Measurements from ENCODE around the gene TFDP2.
A peak's percentile ranks its signal among the peaks of the same experiment; 100 is the strongest.

TFDP2 gene

DNA sequence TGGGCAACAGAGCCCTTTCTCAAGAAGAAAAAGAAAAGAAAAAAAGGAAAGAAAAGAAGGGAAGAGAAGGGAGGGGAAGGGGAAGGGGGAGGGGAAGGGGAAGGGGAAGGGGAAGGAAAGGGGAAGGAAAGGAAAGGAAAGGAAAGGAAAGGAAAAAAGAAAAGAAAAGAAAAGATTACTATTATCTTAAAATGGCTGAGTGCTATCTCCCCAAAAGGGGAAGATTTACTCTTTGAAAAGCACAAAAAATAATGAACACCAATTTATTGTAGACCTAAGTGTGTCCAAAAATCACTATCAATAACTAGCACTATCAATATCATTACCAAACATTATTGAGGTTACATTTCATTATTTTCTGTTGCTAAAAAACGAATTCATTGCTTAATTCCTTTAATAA lies 183.9 kb downstream of the TFDP2 start:
- no peak for DNase-seq (ENCODE audit: low read depth)

DNA sequence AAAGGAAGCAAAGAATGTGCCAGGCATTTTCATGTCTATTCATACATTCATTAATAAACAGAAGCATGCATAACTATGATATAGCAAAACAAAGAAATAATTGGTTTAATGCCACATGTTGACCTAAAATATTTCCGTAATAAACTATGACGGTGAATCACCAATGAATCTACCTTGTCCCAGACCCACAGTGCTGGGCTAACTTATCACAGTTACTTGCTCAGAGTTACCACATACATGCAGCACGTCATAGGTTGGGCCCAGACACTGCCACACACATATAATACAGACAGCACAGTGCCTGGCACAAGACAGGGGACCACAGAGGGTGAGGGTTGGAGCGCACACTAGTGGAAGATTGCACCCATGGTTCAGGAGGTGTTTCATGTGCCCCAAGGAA lies 186.0 kb downstream of the TFDP2 start:
- DNase-seq (ENCODE audit: low read depth) = no peak

DNA sequence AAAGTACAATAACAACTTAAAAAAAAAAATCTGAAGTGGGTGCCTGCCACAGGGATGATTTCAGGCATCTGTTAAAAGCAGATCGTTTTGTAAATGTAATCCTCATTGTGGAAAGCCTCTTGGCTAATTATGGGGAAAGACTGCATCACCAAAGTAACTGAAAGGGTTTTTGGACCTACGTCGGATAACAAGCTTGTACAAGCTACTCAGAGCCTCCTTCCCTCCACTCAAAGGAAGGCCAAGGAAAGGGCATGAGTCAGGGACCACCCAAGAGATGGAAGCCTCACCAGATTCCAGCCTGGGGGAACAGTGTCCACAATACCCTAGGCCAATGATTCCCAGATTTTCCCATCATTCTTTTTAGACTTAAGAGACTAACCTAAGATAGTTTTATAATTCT lies 188.6 kb downstream of the TFDP2 start:
- no peak for DNase-seq (ENCODE audit: low read depth)

DNA sequence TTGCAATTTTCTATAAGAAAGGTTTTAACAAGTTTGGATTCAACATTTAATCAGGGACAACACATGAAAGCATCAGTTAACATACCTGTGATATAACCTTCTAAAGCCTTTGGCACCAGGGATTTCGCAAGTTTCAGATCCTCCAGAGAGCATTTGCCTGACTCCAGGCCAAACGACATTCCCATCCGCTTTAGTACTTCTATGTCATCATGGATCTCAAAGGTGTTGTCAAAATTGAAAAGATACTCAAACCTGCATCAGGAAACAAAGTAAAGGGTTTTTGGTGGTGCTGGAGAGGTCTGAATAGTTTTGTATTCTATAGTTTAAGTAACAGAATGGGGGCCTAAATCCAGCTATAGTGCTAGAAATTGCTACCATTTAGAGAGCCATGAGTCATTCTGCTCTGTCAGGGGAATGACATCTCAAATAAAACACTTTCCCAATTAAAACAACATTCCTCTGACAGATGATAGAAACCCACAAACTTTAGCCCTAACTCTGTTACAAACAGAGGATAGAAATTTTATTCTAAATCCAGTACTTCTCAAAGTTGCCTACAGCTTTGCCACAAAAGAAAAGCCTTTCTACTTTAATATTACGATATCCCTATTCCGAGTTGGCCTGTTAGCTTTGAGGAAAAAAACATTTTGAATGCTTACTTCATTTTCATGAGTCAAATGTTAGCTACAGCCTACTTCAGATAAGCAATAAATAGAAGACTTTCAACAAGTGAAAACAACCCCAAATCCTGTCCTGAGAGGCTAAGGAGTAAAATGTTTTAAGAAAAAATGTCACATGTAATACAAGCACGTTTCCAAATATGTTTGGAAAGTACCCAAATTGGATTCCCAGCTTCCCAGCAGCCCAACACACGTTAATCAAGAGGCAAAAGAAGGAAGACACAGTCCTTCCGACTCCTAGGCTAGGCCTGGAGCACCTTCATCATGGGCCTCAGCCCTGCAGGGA lies 189.5 kb downstream of the TFDP2 start:
- no peak for DNase-seq (ENCODE audit: low read depth)

DNA sequence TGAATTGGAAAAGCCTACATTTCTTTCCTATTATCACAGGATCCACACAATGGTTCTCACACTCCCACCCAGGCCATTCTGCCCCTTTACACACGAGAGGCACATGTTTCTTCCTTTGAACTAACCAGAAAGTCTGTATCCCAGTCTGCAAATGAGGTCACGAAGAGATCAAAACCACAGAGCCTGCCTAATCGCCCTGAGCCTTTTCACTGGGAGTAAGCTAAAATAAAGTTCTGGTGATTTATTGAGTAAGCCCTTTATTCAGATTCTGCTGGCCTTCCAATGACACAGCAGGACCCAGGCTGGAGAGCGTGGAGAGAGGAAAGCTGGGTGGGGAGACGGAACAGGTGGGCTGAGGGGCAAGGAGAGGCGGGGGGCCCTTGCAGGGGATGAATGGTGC lies 194.2 kb downstream of the TFDP2 start:
- DNase-seq (ENCODE audit: low read depth) = no peak

DNA sequence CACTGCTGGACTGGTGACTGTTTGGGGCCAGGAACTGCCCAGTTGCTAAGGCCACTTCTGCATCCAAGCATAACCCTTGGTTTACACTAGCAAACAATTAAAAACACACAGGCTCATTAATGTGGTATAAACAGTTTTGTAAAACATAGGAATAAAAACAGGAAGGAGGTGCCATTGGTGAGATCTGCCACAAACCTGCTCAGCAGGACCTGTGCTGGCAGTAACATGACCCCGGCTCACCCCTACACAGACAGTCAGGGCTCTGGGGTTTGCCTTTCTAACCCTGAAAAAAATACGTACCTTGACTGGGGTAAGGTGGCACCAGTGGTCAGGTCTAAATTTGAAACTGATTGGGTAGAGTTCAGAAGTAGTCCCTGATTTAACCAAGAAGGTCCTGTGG lies 196.7 kb downstream of the TFDP2 start:
- DNase-seq (ENCODE audit: low read depth) = no peak

DNA sequence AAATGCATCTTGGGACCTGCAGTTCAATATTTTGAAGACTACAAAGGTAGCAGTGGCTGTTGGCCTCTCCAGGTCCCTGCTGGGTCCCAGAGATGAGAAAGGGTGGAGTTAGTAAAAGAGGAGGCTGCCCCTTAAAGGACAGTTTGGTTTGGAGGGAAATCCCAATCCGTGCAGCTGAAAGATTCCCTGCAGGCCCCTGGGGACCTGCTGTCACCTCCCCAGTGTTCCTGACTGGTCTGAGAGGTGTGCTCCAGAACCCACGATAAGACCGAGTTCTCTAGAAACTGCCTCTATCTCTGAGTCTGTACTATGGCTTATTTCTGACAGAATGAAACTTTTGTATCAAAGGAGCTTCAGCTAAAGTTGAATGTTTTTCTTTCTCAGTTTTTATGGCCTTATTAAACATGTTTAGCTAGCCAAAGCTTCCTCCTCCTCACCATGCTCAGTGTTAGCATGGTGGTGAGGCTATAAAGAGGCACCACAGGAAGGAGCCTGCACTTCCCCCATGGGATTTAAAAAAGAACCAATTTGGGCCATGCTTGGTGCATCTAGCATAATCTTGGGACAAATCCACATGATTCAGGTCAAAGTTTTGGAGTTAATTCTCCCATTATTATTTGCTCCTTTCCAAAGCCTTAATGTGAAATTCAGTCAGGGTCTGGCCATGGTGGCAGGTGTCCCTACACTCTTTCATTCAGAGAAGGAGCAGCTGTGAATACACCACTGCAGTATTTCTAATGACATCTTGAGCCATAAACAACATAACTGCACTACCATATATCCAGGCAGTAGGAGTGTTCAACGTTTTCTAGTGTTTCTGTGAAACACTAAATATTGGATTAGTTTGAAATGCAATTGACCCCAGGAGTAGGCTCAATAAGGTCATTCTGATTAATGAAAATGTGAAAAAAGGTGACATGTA lies 198.5 kb downstream of the TFDP2 start:
- no peak for DNase-seq (ENCODE audit: low read depth)

DNA sequence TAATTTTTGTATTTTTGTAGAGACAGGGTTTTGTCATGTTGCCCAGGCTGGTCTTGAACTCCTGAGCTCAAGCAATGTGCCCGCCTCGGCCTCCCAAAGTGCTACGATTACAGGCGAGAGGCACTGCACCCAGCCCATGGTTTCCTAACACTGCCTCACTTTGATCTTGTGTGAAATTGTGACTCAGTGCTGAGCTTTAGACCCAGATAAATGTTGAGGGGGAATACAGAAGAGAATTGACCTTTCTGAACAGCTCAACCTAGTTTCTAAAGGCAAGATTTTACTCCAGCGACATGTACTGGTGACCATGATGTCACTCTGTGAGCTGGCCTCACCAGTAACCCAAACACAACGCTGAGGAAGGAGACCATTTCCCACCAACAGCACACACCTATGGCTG lies 199.4 kb downstream of the TFDP2 start:
- DNase-seq (ENCODE audit: low read depth) = no peak

DNA sequence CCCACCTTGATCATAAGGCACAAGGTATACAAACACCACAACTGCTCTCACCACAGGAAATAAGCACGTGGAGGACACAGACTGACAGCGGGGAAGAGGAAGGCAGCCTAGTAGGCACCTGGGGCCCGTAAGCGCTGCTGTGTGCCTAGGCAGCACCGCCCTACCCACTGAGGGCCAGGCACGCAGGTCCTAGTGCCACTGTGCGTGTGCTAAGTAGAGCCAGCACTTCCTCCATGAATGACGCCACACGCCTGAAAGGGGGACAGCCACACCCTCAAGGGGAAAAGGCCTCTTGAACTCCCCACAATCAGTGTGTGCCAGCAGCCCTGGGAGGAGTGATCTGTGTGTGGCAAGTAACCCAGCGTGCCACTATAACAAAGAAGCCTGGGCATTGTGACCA lies 199.9 kb downstream of the TFDP2 start:
- no peak for DNase-seq (ENCODE audit: low read depth)

DNA sequence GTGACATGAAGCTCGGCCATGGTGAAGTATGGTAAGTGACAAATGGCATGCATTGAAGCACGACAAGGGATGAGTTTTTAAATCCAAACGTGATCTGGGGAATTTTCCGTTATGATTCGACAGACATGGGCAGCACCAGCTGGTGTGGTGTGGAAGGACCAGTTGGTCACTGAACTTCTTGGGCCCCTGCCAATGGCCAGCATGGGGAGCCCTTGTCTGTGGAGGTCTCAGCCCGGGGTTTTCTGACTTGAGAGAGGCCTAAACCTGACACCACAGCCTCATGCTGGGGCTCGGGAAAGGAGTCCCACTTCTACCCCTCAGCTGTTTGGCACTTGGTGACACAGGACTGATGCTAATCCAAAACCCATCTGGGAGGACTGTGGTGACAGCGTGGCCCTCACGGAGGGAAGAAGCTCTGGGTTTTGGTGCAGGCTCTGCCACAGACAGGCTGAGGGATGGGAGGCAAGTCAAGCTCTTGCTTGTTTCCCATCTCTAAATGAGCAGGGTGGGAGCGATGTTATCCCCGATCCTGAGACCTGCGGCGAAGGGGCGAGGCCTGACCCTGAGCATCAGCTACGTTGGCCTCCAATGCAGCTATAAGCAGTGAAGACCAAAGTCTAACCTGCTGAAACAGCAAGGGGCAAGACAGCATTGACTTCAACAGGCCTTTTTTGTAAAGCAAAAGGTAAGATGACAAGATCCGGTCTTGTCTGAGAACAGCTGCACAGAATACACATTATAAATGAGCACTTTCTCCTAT lies 203.4 kb downstream of the TFDP2 start:
- DNase-seq (ENCODE audit: low read depth) = no peak

DNA sequence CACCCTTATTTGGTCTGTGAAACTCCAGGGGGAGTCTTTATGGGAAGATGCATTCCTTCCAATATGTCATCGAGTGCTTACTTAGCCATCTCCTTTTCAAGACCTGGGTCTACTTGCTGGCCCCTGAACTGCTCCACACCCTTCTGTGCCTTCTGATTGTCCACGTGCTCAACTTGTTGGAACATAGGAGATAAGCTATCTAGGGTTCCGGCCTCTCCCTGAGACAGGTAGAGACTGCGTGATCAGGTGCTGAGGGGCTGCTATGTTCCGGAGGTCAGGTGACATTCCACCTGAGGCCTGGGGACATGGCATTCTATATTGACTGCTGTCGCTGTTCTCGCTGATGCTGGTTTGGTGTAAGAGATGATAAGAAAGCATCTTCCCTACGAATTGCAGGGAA lies 207.3 kb downstream of the TFDP2 start:
- DNase-seq (ENCODE audit: low read depth) = no peak

DNA sequence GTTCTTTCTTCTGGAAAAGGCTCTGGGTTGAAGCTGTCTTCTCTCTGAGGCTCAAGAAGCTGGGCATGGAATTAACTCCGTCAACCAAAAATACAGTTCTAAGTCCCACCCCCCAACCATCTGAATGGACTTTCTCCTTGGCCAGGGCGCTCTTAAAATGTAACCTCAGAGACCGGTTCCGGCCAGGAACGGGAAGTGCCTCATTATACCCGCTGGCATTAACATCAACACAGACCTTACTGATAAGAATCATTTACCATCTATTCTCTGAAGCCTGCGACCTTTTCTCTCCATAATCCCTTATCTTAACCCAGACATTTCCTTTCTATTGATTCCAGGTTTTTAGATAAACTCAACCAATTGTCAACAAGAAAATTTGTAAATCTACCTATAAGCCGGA lies 208.3 kb downstream of the TFDP2 start:
- DNase-seq (ENCODE audit: low read depth) = no peak

DNA sequence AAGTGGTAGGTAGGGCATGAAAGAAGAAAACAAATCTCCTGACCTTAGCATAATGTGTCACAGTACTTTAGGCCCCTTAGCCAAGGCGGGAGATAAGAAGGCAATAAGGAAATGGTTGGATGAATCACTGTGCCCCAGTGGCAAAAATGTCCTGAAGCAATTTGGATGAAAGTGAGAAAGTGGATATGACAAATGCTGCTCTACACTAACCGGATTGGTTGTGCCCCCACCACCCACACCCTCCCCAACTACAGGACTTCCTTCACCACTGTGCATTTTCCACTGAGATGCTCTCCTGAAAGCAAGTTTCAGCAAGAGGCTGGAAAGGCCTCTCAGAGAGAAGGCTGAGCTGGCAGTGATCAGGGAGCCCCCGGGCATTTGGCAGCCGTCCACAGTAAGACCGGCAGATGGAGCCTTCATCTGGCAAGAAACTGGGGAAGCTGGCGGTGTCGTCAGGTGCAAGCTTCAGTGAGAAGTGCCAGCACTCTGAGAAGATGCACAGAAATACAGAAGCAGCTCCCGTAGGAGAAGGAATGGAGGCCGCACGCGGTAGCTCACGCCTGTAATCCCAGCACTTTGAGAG lies 209.1 kb downstream of the TFDP2 start:
- peak; percentile 24 for DNase-seq (ENCODE audit: low read depth)

DNA sequence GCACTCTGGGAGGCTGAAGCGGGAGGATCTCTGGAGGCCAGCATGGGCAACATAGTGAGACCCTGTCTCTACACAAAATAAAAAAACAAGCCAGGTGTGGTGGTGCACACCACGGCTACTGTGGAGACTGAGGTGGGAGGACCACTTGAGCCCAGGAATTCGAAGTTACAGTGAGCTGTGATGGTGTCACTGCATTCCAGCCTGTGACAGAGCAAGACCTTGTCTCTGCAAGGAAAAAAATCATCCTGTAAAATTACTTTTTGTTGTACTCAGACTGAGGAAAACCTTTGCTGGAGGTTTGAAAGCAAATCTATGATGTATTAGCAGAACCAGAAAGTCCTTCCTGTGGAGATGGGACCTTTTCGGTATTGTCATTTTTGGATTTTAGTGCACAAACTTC lies 209.6 kb downstream of the TFDP2 start:
- DNase-seq (ENCODE audit: low read depth) = no peak

DNA sequence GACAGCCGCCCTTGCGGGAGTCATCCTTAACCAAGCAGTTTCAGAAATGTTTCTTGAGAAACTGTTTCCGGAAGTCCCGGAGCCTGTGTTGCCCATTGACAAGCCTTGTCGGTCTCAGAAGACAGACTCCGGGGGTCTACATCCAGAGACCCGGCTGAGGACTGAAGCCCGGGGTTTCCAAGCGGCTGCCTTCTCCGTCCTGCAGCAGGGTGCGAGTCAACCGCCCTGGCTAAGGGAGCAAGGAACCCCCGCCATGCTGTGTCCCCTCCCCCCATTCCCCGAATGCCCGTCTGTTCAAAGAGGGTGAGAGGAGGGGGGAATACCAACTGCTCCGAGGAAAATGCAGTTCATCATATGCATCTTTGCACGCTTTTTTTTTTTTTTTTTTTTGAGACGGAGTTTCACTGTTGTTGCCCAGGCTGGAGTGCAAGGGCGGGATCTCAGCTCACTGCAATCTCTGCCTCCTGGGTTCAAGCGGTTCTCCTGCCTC lies 211.3 kb downstream of the TFDP2 start:
- DNase-seq (ENCODE audit: low read depth) = no peak

DNA sequence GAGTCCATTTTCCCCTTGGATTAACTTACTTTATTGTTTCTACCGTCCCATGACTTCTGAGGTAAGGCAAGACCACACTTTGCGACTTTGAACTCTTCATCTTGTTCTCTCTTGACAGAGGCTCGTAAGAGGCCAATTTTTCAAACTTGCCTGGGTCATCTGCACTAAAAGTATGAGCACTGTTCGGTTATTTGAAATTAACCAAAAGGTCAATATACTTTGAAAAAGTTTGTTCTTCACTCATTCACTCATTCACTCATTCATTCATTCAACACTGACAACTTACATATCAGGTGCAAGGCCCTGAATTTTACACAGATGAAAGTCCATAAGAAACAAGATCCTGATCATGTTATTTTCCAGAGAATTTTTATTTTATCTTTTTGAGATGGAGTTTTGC lies 215.0 kb downstream of the TFDP2 start:
- DNase-seq (ENCODE audit: low read depth) = no peak

DNA sequence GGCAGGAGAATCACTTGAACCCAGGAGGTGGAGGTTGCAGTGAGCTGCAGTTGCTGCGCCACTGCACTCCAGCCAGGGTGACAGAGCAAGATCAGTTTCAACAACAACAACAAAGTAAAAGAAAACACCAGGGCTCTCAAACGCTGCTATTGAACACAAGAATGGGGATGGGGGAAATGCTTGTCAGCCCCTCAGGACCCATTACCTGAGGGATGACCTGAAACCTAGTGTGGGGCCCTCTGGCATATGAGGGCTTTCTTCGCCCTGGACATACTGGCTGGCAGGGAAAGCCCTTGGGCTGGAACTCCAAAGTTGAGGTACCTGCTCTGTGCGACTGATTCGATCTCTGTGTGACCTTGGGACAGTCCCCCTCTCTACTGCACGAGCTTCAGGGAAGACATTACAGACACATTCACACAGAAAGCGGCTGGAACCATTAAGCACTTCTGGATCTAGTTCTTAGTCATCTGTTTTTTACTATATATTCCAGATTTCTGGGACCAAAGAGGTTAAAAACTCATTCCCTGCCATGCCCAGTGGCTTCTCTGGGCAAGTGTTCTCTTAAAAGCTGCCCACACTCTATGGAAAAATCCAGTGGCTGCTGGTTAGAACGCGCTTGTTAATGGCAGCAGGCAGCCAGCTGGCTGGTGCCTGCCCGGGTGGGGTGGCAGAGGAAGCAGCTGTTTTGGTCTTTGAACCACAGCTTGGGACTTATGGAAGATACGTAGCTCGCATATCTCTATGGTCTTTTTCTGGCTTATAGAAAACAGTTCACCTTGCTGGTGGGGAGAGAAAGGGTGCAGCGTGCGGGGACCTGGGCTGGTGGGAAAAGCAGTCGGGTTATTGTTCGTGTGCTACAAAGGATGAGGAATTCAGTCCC lies 215.7 kb downstream of the TFDP2 start:
- no peak for DNase-seq (ENCODE audit: low read depth)

DNA sequence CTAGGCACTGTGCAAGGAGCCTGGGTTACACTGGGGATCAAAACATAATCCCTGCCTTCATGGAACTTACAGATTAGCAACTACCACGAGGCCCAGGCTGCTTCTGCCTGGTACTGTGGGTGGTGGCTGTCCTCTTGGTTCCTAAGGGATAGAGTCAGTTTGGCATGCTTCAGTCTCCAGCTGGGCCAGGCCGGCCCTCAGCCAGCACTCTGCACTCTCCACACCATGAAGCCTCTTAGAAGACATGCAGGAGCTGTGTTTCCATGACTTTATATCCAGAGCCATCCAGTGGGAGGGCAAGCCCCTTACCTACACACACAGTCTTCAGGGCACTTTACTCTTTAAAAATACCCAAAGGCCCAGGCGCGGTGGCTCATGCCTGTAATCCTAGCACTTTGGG lies 218.5 kb downstream of the TFDP2 start:
- DNase-seq (ENCODE audit: low read depth) = no peak

DNA sequence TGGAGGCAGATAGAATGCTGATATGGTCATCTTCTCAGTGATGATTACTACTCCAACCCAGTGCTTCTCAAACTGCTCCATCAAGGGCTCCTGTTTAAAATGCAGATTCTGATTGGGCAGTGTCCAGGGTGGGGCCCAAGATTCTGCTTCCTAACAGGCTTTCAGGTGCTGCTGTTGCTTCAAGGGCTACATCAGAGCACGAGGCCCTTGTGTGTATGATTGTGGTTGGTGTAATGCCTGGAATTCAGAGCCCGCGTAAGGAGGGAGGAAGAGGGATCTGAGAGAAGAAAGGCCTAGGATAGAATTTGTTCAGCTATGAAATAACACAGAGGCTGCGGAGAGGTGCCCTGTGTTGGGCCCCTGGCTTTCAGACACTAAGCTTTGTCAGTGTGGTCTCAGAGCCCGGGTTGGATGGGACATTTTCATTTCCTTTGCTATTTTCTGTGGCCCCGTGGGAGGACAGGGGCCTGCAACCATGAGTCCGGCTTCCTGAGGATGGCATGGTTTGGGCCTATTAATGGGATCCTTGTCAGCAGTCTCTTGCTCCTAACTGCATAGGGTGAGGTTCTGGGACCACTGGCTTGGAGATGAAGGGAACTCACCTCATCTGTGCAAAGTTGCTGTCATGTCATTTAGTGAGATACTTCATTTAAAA lies 219.9 kb downstream of the TFDP2 start:
- no peak for DNase-seq (ENCODE audit: low read depth)

DNA sequence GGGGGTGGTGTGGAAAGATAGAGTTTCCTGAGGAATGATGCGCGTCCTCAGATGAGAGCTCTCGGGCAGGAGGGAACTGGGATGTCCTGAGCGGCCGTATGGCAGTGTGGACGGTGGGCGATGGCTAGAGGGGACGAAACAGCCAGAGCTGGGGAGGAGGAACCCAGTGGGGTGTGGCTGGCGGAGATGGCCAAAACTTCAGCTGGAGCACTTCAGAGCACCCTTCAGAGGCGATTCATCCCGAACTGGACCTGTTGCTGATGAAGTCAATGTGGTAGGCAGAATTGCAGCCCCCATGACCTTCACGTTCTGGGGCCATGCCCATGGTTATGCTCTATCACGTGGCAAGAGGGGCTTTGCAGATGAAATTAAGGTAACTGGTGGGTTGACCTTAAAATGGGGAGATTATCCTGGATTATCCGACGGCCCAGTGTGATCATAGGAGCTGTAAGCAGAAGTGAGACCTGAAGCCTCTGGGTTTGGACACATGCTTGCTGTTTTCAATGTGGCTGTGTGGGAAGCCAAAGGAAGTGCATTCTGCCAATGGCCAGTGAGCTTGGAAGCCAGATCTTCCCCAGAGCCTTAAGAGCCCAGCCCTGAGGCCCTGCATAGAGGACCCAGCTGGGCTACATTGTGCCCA lies 220.6 kb downstream of the TFDP2 start:
- no peak for DNase-seq (ENCODE audit: low read depth)
